Inflammatory macrophage treated with lipopolysaccharide for 1 hour (primary cell): ENCODE measurements around the gene PIGH.

Source experiments
- DNase-seq, 2 donors: peaks; one replicate each; pipeline ENCODE4 v3.0.0-alpha.2; 2020 to 2022

The PIGH gene

DNA sequence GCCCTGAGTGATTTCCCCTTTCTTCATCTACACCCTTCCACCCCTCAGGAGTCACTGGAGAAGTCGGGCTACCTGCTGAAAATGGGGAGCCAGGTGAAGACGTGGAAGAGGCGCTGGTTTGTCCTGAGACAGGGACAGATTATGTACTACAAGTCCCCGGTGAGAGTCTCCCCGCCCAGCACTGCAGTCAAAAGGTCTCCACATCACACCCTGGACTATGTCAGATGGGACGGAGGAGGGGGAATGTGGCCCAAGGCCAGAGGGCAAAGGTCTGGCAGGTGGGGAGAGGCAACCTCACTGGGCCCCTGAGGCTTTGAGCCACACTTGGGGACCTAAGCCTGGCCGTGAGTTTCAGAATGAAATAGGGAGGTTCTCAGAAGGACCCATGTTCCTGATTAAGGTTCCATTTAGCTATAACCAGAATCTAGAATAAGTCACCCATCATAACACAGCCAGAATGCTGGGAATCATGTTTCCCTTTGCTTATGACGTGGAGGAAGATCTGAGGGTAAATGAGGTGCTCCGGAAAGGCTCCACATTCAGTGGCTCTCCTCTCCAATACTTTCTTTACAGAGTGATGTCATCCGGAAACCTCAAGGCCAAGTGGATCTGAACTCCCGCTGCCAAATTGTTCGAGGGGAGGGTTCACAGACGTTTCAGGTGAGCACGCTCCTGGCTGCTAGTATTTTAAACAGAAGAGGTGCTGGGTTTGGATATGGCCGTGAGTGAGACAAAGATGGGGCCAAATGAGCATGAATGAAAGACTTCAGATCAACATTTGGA is 26.6 kb downstream of the PIGH start:
- DNase-seq, result no peak

DNA sequence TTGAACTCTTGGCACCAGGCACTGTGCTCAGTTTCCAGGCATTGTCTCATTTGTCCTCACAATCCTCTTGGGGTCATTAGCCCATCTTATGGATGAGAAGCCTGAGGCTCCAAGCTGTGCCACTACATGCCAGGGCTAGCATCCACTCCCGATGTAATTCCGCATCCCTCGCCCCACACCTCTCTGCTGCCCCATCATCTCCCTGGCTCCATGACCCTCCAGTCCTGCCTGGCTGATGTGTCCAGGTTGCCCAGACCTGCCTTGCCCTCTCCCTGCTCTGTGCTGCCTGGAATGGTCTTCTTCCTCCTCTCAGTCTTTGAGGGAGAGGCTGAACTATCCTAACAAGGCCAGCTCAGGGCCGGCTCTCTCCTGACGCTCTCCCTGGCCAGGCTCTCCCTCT is 27.5 kb downstream of the PIGH start:
- DNase-seq, result no peak

DNA sequence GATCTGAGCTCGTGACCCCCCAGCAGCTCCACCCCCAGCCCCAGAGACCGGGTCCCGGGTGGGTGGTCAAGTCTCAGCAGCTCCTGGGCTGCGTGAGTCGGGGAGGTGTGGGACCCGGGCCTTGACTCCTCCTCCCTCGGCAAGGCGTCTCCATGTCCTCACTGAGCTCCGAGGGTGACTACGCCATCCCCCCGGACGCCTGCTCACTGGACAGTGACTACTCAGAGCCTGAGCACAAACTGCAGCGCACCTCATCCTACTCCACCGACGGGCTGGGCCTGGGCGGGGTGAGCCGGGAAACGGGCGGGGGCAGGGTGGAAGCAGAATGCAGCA is 28.1 kb downstream of the PIGH start:
- DNase-seq, result no peak

DNA sequence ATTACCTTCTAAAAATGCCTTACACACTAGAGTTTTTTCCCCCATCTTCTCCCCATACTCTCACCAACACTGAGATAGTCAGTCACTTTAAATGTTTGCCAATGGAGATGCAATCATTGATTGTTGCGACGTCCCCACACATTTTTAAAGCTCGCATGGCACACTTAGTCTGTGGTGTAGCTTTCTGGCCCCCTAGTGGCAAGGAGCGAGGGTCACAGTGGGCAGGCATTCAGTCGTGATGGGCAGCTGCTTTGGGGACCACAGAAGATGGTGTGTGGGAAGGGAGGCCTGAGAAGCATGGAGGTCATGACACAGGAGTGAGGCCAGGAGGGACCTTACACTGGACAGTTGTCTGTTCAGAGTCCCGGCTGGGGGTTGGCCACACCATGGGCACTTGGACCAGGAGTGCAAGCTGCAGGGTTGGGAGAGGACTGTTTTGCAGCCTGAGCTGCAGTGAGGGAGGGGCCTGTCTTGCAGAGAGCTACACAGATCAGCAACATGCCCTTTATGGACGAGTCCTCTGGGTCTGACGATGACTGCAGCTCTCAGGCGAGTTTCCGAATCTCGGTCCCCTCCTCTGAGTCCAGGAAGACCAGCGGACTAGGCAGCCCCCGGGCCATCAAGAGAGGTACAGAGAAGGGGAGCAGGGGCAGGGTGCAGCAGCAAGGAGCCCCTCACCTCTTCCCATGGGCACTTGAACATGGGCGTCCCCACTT is 28.6 kb downstream of the PIGH start:
- DNase-seq, result peak; percentile 44 to 75

DNA sequence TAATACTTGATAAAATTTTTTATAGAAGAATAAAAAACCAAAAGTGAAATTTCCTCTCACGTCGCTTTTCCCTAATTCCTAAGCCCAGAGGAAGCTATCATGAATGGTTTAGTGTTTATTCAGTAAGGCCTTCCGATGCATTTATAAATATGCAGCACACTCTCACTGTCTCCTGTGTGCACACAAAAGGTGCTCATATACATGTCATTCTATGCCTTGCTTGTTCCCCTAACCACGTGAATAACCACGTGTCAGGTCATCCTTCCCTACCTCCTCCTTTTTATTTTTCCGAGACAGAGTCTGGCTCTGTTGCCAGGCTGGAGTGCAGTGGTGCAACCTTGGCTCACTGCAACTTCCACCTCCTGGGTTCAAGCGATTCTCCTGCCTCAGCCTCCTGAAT is 29.6 kb downstream of the PIGH start:
- no peak for DNase-seq

DNA sequence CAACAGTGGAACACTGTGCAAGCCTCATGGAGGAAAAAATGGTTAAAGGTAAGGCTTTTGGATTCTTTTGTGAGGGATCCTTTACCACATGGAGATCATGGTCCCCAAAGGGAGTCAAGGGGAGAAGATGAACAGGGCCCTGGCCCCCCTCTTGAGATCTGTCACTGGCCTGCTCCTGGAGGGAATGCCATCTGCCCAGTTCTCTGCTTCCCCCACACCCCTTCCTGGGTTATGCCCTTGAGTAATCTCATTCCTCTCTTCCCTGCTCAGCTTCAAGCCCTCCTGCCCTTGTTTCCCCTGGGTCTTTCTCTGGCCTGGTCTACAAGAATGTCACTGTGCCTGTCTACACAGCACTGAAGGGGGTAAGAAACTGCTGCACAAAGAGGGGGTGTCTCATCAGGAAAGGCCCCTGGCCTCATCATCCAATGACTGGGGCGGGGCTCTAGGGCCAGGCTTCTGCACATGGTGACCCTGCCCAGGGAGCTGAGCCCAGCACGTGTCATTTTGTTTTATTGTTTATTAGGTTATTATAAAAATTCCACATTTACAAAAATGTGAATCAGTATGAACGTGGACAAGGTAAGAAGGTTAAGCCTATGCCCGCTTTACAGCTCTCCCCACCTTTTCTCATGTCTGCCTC is 30.3 kb downstream of the PIGH start:
- DNase-seq, result no peak

DNA sequence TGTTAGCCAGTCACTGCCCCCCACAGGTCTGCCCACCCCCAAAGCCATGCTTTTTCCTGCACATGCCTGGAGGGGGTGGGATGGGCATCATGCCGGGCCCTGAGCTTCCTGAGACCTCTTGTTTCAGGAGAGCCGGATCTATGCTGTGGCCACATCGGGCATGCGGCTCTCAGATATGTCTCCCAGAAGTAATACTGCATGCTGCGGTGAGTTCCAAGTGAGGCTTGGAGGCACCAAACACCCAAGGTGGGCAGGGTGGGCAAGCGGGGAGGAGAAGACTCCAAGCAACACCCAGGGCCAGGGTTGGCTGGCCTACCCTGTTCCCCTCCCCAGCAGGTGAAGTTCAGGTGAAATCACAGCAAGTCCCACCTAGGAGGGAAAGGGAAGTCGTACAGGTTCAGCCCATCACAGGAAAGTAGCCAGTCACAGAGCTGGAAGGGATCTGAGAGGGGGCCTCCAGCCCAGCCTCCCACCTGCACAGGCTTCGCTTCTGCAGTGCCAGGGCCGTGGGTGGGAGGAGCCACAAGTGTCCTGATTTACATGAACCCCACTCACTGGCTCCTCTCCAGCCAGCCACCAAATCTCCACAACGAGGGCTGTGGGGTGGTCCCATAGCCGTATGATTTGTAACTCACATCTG is 30.9 kb downstream of the PIGH start:
- no peak for DNase-seq

DNA sequence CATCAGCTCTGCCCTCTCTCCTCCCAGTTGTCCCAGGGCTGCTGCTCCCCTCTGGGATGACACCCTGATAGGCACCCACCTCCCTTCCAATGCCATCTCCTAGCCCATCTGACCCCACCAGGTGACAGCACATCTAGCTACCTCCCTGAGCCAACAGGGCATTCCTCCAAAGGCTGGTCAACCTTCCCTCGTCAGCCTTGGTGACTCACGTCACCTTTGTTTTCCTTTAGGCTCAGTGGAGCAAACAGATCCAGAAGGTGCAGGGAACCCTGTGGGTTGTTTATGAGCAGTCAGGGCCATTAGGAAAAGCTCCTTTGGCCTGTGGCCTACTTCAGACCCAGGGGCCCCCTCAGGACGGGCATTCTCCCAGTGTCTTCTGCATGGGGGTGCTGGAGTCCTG is 32.4 kb downstream of the PIGH start:
- no peak for DNase-seq

DNA sequence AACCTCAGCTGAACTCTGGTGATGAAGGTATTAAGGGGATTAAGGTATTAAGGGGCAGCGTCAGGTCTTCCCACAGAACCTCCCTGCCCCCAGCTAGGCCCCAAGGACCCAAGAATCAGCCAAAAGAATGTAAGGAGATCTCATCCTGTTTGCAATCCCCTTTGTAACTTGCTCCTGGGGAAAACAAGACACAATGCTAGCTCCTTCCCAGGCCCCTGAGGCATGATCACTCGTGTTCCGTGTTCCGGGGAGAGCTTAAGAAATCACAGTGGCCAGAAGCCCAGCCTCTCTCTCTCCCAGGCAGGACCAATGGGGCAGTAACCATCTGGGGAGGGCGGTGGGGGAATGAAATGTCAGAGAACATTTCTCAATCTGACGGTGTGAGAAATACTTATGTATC is 33.2 kb downstream of the PIGH start:
- DNase-seq, result no peak

DNA sequence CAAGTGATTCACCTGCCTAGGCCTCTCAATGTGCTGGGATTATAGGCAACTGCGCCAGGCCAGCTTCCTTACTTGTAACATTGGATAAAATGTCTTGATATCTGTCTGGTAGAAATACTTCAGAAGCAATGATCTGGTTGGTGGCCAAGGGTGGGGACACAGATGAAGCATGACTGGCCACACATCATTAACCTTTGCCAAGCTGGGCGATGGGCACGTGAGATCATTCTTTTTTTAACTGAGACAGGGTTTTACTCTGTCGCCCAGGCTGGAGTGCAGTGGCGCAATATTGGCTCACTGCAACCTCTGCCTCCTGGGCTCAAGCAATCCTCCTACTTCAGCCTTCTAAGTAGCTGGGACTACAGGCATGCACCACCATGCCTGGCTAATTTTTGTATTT is 35.8 kb downstream of the PIGH start:
- no peak for DNase-seq

DNA sequence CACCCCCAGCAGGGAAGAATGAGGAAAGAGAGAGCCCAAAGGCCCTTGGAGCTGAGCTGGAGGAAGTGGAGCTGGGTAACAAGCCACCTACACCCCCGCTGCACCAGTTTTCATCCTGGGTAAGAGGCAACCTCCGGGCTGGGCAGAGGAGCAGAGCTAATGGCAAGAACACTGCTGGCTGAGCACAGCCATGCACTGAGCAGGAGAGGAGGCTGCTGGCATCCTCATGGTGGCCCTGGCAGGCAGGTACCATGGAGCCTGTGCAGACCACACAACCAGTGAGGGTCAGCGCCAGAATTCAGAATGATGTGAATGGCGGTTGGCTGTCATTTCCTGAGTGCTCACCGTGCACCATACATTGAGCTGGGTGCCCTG is 37.3 kb downstream of the PIGH start:
- DNase-seq, result no peak

DNA sequence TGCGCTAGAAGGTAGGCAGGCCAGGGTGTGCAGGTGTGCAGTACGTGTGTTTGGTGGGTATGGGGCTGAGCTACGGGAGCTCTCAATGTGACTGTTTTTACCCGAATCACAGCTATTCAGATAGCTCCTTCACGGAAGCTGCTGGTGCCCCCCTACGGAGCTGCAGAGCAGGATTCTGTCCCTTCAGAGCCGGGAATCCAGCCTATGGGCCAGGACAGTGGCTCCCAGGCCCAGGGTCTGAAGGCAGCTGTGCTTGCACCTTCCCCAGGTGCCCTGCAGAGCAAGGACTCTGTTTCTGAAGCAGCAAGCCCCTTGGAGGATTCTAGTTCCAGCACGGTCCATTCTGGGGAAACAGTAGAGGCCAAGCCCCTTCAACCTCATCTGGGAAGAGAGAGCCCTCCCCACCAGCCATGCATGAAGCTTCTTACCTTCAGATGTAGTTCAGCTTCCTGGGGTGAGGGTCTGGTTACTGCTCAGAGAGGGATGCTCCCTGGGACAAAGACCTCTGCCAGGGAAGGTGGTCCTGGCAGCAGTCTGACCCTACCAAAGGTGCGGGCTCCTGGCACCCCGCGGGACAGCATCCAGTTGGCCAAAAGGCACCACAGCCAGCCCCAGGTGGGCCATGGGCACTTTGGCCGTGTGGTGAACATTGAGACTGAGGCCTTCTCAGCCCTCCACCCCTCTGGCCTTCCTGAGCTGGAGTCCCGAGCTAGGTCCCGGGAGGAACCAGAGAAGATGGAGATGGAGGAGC is 37.9 kb downstream of the PIGH start:
- no peak for DNase-seq

DNA sequence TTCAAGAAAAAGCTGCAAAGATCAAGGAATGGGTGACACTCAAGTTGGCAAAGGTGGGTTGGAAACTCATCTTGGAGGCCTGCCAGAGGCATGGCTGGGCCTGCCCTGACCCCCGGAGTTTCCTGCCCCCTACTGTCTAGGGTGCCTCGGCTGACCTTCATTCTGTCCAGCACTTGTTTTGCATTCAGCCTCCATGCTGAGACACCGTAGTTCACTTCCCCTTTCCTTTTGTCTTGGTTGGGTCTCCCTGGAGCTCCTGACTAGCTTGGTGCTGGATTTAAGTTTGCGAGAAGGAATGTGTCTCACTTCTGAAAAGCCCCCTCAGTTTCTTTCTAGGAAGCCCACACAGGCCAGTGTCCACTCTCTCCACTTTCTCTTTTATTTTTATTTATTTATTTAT is 40.4 kb downstream of the PIGH start:
- peak in 1 of 2 donors; percentile 12 for DNase-seq

DNA sequence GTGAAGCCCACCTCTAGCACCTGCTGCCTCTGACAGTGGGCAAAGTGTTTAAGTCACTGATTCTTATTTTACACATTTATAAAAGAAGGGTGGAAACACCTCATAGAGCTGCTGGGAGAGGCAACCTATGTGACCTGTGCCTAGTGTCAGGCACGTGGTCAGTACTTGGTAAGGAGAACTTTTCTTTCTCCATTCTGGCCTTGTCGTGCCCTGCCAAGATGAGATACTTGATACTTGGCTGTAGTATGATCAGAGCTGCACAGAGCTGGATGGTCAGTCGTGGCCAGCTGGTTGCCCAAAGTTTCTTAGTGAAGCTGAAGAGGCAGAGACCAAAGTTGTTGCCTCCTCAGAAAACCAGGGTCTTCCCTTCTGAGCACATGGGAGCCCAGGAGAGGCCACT is 42.4 kb downstream of the PIGH start:
- no peak for DNase-seq

DNA sequence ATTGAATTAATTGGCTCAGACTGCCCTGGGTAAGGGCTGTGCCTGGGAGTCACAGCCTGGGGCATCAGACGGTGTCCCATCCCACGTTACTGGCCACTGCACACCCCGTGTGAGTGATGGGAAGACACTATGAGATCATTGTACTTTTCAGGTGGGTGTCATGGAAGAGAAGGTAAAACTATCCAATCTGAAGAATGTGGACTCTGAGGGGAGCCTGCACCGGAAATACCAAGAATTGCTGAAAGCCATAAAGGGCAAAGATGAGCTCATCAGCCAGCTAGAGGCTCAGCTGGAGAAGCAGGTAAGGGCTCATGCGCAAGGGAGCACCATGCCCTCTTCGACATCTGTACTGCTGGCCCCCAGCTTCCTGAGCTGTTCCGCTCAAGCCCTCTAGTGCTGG is 43.0 kb downstream of the PIGH start:
- DNase-seq, result no peak

DNA sequence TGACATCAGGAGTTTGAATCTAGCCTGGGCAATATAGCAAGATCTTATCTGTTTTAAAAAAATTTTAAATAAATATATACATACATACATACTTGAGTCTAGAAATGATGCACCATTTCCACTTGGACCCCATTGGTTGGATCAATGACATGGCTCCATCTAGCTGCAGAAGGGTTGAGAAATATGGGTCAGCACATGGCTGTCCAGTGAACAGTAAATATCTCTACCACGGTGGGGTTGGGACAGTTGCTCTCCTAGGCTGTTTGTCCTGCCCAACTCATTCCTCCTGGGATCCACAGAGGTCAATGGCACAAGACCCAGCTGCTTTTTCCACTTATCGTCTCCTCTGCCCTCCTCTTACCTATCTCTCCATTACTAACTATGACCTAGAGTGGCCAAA is 43.4 kb downstream of the PIGH start:
- DNase-seq, result no peak

DNA sequence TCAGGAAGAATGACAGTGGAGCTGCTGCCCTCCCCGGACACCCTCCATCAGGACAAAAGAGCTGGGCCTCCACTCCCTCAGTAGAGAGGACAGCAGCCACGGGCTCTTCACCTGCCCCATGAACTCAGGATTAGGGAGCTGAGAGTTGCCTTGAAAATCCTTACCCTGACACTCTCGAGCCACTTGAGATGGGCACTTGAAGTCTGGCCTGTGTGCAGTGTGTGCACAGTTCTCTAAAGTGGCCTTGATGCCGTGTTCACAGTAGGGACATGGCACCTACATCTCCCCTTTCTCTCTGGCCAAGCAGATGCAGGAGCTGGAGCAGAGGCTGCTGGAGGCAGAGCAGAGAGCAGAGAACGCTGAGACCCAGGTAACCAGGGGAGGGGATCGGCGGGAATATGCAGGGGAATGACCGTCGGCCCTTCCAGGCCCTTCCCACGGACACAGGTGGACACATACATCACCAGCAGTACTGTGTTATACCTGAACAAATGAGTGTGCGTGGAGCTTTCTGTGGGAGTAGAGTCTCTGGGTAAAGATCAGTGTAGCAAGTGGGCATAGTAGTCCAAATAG is 44.5 kb downstream of the PIGH start:
- DNase-seq, result no peak

DNA sequence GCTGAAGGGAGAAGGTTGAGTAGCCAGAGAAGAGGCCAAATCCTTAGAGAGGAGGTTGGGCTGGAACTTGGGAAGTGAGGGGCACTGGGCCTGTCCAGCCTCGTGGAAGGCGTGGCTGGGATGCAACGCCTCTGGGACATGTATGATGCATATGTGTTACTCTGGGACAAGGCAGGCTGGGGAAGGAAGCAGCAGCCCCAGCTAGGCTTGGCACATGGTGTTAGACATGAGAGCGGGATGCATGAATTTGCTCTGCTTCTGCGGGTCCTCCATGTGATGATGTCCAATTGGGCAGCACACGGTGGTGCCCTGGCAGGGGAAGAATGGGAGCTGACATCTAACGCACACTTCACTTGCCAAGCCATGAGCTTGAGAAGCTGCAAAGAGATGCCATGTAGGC is 45.7 kb downstream of the PIGH start:
- no peak for DNase-seq

DNA sequence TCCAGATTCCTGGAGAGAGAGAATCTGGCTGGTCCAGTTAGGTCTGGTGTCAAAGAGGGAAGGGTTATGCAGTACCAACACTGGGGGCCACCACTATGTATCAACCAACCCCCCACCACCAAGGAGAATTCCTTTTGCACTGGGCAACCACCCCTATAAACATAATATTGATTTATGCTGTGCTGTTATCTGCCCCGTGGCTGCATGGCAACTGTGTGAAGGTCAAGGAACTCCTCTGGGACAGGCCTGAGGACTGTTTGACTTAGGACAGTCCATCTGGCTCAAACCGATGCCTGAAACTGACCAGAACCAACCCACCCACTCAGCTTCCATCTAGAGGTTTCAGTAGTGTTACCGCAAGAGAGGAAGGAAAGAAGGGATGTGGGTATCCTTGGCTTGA is 46.5 kb downstream of the PIGH start:
- DNase-seq, result no peak

DNA sequence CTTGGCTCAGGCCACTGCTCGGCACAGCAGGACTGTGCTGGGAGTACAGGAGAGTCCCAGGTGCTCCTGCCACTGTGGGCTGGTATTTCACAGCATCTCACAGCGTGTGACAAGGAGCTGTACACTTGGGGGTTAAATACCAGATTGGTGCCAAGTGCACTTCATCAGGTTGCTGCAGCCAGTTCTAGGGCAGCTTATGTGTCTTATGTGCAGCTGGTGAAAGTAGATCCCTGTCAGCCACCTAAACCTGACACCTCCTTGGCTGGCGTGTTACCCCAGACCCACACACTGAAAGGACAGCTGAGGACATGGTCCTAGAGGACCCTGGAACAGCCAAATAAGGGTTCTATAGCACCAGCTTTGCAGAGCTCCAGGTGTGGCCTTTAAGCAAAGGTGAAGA is 48.1 kb downstream of the PIGH start:
- no peak for DNase-seq

DNA sequence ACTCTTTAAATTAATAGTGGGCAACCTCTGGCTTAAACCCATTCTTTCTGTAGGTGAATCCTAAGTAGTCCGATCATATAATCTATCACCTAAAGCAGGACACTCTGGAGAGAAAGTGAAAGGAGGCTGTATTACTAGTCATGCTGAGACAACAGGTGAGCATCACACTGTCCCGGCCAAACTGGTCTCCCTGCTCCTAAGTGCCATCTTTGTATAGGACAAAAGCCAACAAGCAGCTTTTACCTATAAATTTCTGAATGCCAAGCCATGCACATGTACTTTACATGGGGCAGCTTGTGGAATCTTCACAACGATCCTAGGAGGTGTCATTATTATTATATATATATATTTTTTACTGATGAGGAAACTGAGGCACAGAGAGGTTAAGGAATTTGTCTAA is 48.9 kb downstream of the PIGH start:
- no peak for DNase-seq

DNA sequence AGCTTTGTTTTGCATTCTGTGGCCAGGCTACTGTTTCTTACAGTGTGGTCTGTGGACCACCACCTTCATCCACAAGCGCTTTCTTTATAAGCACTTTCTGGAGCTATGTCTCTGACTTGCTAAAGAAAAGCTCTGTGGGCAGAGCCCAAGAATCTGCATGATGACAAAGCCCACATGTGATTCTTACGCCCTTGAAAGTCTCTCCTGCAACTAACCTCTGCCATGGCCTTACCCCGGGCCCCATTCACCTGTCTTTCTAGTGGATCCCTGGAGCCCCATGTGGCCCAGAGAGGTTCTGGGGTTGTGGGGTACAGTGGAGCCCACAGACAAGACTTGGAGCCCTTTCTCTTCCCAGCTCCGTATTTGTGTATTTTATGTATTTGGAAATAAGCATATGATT is 50.3 kb downstream of the PIGH start:
- no peak for DNase-seq

DNA sequence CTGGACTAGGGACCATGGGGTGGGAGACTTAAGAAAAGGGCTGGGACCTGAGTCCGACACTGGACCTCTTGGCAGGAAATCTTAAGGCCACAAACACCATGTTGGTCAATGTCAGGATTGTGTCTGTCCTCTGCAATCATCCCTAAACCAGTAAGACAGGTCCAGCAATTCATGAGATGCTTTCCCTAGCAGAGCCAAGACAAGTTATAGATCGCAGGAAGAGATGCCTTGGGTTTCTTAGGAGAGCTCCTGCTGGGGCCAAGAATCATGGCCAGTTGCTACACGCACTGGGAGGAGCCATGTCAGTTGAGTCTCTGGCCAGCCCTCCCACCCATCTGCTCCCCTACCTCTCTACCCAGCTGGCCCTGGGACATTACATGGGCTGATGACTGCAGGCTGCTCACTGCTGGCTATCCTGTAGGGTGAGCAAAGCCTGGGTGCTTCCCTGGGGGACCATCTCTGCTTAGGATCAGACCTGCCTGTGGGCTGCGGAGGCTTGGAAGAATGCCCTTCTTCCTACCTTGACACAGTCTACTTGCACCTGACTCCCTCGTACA is 52.8 kb downstream of the PIGH start:
- no peak for DNase-seq
